ENCODE results near the gene PTPRB.

Gene PTPRB

DNA sequence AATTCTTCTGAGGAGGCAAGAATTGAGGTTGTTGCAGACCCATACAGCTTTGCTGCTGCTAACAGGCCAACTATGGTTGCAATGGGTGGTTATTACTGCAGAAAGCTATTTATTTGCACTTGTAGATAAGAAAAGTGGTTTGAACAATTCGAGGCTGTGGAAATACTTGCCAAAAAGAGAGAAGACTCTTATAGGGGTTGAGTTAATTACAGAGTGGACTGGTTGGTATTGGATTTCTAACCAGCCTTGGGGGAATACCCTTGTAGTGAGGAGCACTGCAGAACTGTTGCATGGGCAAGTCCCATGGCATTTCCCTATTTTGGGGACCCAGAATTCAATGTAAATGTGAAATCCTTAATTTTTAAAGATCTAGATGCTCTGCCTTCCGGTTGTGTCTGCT is 150.6 kb downstream of the PTPRB start:
- TF ChIP-seq CTCF (IDR thresholded peaks at IDR 0.05; ENCODE audit: insufficient read depth, low read length, poor library complexity, severe bottlenecking): no peak
- Histone ChIP-seq H3K36me3 (ENCODE audit: control insufficient read depth, insufficient read depth, low read length) (no peaks in the 10 kb centered on the region), H3K27me3 (replicated peaks; ENCODE audit: control insufficient read depth, insufficient read depth, low read length) (no peaks in the 10 kb centered on the region), H3K4me3 (replicated peaks; ENCODE audit: low read depth, low read length) (no peak overlapping the region)
- DNase-seq (ENCODE audit: extremely low read depth, insufficient read length): no peak

DNA sequence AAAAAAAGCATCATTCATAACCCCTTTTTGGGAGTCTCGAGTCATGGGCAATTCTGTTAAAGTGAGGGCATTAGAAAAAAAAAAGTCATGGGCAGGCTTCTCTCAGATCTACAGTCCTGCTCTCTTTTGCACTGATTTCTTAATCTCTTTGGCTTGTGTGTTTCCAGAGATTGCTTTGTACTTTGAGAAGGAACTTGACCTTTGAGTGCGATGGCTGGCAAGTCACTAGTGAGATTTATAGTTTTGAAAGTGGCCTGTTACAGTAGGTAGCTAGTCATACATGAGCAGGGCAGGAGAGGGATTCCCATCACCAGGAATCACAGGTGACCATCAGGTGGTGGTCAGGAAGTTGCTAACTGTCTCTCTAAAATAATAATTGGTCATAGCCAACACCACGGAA is 151.5 kb downstream of the PTPRB start:
- no peak for TF ChIP-seq CTCF (IDR thresholded peaks at IDR 0.05; ENCODE audit: insufficient read depth, low read length, poor library complexity, severe bottlenecking)
- H3K4me3 ChIP-seq (replicated peaks; ENCODE audit: low read depth, low read length): no peak overlapping the region
- no peaks in the 10 kb centered on the region for H3K36me3 ChIP-seq (ENCODE audit: control insufficient read depth, insufficient read depth, low read length)
- no peaks in the 10 kb centered on the region for H3K27me3 ChIP-seq (replicated peaks; ENCODE audit: control insufficient read depth, insufficient read depth, low read length)
- no peak for DNase-seq (ENCODE audit: extremely low read depth, insufficient read length)

GRCh38 chr12:70484464-70484863 is 152.8 kb downstream of the PTPRB start:
- no peaks in the 10 kb centered on the region for H3K27me3 ChIP-seq (replicated peaks; ENCODE audit: control insufficient read depth, insufficient read depth, low read length)
- no peaks in the 10 kb centered on the region for H3K36me3 ChIP-seq (ENCODE audit: control insufficient read depth, insufficient read depth, low read length)
- DNase-seq (ENCODE audit: extremely low read depth, insufficient read length): no peak
- no peak overlapping the region for H3K4me3 ChIP-seq (replicated peaks; ENCODE audit: low read depth, low read length)
- TF ChIP-seq CTCF (IDR thresholded peaks at IDR 0.05; ENCODE audit: insufficient read depth, low read length, poor library complexity, severe bottlenecking): no peak

- DNase-seq (ENCODE audit: extremely low read depth, insufficient read length): no peak
- Histone ChIP-seq H3K4me3 (replicated peaks; ENCODE audit: low read depth, low read length) (no peak overlapping the region), H3K27me3 (replicated peaks; ENCODE audit: control insufficient read depth, insufficient read depth, low read length) (no peaks in the 10 kb centered on the region), H3K36me3 (ENCODE audit: control insufficient read depth, insufficient read depth, low read length) (no peaks in the 10 kb centered on the region)
- no peak for TF ChIP-seq CTCF (IDR thresholded peaks at IDR 0.05; ENCODE audit: insufficient read depth, low read length, poor library complexity, severe bottlenecking)
Observed at GRCh38 chr12:70482764-70483163, 154.5 kb downstream of the PTPRB start.

- Histone ChIP-seq H3K36me3 (ENCODE audit: control insufficient read depth, insufficient read depth, low read length) (no peaks in the 10 kb centered on the region), H3K27me3 (replicated peaks; ENCODE audit: control insufficient read depth, insufficient read depth, low read length) (no peaks in the 10 kb centered on the region), H3K4me3 (replicated peaks; ENCODE audit: low read depth, low read length) (peak overlapping the region; percentile 54; the same call in 1 of the 2 replicates)
- DNase-seq (ENCODE audit: extremely low read depth, insufficient read length): no peak
- no peak for TF ChIP-seq CTCF (IDR thresholded peaks at IDR 0.05; ENCODE audit: insufficient read depth, low read length, poor library complexity, severe bottlenecking)
Observed at GRCh38 chr12:70469221-70469820, 167.9 kb downstream of the PTPRB start.

DNA sequence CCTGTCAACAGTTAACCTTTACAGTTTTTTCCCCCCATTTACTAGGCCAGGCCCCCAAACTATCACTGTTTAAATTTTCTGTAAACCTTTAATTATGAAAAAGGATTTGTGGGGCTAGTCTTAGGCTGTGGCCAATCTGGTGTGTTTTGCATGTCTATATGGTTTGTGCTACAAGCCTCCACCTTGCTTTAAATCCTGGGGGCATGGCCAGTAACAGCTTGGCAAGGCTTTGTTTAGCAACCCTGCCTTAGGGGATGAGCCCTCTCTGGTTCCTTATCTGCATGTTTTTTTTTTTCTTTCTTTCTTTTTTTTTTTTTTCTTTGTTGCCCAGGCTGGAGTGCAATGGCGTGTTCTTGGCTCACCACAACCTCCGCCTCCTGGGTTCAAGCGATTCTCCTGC is 168.5 kb downstream of the PTPRB start:
- Histone ChIP-seq H3K27me3 (replicated peaks; ENCODE audit: control insufficient read depth, insufficient read depth, low read length) (no peaks in the 10 kb centered on the region), H3K36me3 (ENCODE audit: control insufficient read depth, insufficient read depth, low read length) (no peaks in the 10 kb centered on the region), H3K4me3 (replicated peaks; ENCODE audit: low read depth, low read length) (peak overlapping the region; percentile 54)
- DNase-seq (ENCODE audit: extremely low read depth, insufficient read length): no peak
- TF ChIP-seq CTCF (IDR thresholded peaks at IDR 0.05; ENCODE audit: insufficient read depth, low read length, poor library complexity, severe bottlenecking): no peak

All from GM06990 (cell line).